Posterior vena cava (tissue), 2 donors: ENCODE results near the gene SLC22A4. TPM values are rescaled to one million over a fixed set of nuclear protein-coding genes. Genes with fewer than 3 reads are reported as not detected.

Experiments used
- DNase-seq: peaks from one replicate; pipeline ENCODE4 v3.0.0-alpha.2; 2020; ENCODE audit warnings: low spot score
- intact Hi-C, 2 donors: fragments of 100-400 bp; cut with DNase I; formaldehyde crosslinking; loops; one replicate each; pipeline versions ENCODE4 v1.14.1 to v1.14.2; 2022 to 2023
- total RNA-seq, 2 donors: library from RNA; stranded (reverse); fragmentation: NEBNext Ultra II Directional; extraction: Animal tissue kit (Norgen Biotek cat#: 25700); gene quantifications; one replicate each; pipeline ENCODE4 v1.2.1, GENCODE V29; 2021
- donor health status: DM: yes; HTN: yes; CAD: no.
- donor health status: DM: yes; HTN: yes; CAD: no.

The SLC22A4 gene
- total RNA-seq, 2 donors from 2014 or later = 2.5 to 3.1 TPM

DNA sequence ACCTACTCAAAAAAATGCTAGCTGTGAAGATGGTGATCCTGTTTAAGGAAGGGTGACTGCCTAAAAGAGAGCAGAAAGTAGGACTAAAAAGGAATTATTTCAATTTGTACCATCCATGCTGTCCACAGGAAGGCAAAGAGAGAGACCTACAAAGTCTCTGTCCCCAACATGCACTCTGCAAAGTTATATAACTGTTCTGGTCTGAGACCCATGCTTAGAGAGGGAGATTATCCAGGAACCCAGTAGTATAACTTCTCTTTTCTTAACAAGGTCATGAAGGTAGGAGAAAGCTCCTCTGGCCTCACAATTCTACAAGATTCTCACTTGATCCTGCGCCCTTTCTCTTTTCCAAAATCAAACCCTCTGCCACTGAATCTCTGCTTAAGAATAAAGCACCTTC, 25.8 kb downstream of the SLC22A4 start:
- DNase-seq = no peak
- intact Hi-C loops = loop anchor here in 1 of 2 donors (5.0 kb wide), 1 partner anchor 1782 kb away; no protein-coding TSS in a partner anchor

DNA sequence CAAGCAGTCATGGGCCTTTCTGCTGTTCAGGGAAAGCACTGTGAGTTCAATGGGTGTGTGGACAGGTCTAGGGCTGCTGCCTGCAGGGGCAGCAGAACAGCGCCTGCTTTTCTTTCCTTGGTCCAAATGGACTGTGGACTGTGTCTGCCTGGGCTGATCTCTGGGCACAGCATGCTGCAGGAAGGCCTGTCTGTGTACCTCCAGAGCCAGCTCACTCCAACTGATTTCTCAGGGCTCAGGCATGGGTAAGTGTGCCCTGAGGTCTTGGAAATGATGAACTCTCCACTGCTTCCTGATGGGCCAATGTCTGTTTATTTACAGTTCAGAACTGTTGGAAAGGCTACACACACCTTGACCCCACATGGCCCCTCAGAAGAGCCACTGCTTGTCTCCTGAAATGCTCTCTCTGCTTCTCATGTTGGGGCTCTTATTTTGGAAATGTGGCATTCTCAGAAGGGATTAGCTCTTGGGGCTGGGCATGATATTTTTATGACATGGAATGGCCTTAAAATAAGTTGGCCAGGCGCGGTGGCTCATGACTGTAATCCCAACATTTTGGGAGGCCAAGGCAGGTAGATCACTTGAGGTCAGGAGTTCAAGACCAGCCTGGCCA, 27.0 kb downstream of the SLC22A4 start:
- intact Hi-C loops = loop anchor here in 1 of 2 donors (5.0 kb wide), 1 partner anchor 1781 kb away; no protein-coding TSS in a partner anchor
- DNase-seq = no peak

DNA sequence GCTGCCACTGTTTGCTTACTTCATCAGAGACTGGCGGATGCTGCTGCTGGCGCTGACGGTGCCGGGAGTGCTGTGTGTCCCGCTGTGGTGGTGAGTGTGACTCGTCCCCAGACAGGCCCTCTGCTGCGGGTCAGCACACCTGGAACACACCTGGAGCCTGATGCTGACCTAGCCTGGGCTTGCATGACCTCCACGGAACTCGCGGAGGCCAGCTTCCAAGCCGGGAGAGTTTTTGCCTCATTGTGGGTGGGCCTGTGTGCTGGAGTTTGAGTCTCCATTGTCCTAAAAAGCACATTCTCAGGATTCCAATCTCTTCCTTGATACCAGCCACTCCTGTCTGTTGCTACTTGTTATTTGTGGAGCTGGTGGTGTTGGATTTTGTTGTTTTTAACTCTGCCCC, 28.1 kb downstream of the SLC22A4 start:
- intact Hi-C loops = loop anchor here in 1 of 2 donors (5.0 kb wide), 1 partner anchor 1780 kb away; no protein-coding TSS in a partner anchor
- no peak for DNase-seq

DNA sequence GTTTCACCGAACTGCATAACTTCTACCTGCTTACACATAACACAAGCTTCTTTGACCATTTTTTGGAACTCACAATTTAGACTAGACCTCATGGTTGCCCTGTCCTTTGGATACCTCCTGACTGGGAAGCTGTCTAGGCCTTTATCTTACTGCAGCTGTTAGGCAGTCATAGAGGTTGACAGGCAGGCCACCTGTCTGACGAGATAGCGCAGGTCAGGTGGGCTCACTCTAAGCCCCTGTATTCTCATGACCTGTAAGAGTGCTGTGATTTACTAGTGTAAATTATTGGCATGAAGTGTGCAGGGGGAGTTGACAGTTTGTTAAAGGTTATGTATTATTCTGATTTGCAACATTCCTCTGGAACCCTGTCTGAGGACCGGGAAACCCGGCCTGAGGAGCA, 29.0 kb downstream of the SLC22A4 start:
- no peak for DNase-seq
- intact Hi-C loops = loop anchor here in 1 of 2 donors (5.0 kb wide), 1 partner anchor 1779 kb away; no protein-coding TSS in a partner anchor

DNA sequence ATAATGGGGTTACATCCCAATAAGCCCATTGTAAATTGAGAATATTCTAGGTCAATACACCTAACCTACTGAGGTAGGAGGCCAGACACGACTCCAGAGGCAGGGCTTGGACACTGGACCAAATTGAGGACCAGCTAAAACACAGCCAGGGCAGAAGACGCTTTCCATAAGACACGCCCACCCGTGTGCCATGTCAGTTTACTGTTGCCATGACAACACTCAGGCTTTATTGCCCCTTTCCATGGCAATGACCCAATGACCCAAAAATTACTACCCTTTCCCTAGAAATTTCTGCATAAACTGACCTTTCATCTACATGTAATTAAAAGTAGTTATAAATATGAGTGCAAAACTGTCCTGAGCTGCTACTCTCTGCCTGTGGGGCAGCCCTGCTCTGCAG, 31.5 kb downstream of the SLC22A4 start:
- intact Hi-C loops = no loop called here
- no peak for DNase-seq

DNA sequence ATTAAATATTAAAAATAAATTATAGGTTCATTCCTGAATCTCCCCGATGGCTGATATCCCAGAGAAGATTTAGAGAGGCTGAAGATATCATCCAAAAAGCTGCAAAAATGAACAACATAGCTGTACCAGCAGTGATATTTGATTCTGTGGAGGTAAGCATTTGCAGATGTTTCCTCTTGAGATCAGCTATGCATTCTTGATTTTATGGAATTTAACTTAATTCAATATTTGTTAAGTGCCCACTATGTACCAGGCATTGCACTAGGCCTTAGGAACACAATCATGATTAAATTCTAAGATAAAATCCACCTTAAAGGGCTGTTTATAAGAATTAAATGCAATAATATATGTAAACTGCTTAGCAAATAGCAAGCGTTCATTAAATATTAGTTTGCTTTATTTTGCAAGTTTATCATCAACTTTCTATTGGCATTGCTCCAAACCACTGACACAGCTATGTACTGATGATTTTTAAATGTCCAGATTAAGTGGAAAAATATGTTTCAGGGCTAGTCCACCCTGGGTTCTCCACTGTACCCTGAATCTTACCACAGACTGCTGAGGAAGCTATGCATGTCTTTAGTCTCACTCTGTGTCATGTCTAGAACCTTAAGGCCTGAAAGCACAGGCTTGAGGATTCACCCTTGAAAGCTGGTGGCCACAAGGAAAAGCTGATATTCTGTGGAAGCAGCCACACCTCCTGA, 33.2 kb downstream of the SLC22A4 start:
- DNase-seq = no peak
- intact Hi-C loops = no loop called here

DNA sequence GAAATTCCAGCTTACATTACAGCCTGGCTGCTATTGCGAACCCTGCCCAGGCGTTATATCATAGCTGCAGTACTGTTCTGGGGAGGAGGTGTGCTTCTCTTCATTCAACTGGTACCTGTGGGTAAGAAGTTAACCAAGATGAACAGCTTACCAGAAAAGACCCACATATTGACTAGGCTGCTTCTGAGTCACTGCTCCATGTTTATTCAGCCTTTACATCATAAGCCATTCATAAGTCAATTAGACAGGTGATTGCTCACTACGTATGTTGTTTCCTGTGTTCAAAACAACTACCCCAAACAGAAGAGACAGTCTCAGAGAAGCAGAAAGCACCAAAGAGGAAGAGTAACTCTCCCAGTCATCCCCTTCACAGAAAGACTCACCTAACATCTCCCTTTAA, 40.6 kb downstream of the SLC22A4 start:
- no peak for DNase-seq
- intact Hi-C loops = no loop called here

DNA sequence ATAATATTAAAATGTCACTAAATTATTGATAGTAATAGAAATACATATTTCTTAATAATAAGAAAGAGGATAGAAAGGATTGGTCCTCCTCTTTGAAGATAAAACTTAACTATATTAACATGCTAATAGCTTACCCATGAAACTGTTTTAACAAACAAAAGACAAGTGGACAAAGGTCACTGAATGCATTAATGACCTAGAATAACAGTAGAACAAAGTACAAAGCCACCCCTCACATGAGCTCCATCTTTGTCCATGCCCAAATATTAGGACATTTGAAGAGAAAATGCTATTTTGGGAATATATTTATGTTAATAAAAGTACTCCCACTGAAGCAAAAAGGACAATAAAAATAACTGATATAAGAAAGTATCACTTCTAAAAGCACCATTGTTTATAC, 41.2 kb downstream of the SLC22A4 start:
- intact Hi-C loops = no loop called here
- DNase-seq = no peak

DNA sequence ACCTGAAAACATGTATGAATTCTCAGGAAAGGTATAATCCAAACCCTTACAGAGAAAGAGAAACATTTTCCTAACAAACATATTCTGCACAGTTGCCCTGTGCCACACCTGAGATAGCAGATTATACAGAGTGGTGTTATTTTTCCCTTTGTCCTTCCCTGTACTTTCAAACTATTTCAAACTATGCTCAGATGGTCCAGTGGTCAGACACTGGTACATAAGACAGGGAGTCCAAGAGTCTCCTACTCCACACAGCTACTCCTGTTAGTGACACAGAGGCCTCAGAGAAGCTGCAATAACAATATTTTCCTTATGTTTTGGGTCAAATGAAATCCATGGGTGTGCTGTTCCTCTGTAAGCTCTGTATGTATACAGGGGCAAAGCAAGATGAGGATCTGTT, 45.3 kb downstream of the SLC22A4 start:
- no peak for DNase-seq
- intact Hi-C loops = no loop called here

DNA sequence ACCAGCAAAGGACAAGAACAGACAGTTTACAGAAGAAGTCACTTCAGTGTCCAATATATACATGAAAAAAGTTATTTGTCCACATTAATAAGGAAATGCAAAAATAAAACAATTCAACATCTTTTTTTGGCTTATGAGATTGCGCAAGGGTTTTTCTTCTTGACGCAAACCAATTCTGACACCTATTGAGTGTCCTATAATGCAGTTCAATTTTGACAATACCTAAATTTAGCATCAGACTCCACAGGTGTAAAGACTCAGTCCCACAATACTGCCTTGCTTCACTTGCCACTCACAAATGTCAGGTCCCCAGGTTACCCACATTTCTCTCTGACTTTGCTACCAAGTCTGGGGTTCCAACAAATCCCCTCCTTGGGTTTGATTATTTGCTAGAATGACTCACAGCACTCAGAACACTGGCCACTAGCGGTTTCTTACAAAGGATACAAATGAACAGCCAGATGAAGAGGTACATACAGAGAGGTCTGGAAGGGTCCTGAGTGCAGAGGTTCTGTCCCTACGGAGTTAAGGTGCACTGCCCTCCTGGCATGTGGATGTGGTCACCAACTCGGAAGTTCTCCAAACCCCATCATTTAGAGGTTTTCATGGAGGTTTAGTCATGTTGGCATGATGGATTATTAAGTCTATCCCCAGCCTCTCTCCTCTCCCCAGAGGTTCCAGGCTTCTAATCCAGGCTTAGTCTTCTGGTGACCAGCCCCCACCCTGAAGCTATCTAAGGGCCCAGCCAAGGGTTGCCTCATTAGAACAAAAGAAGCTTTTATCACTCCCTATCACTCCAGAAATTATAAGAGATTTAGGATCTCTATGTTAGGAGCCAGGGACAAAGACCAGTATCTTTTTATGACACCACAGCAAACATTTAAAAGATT, 48.3 kb downstream of the SLC22A4 start:
- no peak for DNase-seq
- intact Hi-C loops = no loop called here

DNA sequence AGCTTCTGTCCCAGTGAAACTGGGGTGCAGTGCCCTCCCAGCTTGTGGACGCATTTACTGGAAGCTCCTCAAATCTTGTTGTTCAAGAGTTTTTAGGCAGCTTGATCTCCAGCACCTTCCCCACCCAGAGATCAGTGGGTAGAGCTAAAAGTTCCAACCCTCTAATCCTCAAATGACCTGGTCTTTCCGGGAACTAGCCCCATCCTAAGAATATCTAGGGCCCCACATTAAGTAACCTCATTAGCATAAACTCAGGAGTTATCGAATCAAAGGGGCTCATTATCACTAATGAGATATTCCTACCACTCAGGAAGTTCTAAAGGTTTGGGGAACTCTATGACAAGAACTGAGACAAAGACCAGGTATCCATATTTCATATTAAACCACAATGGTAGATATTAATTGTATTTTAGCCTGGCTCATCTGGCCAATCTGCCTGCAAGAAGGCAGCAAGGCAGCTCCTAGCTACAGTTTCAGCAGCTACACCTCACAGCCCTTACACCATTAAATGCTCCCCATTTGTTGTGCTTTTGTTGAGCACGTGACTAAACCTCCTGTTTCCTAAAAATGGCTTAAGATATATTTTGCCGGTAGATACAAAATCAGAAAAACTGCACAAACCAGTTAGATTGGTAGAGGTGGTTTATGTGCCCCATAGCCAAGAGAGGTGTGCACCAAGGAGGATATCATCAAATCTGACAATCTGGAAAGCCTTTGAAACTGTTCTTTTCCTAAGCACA, 50.8 kb downstream of the SLC22A4 start:
- intact Hi-C loops = no loop called here
- DNase-seq = no peak

DNA sequence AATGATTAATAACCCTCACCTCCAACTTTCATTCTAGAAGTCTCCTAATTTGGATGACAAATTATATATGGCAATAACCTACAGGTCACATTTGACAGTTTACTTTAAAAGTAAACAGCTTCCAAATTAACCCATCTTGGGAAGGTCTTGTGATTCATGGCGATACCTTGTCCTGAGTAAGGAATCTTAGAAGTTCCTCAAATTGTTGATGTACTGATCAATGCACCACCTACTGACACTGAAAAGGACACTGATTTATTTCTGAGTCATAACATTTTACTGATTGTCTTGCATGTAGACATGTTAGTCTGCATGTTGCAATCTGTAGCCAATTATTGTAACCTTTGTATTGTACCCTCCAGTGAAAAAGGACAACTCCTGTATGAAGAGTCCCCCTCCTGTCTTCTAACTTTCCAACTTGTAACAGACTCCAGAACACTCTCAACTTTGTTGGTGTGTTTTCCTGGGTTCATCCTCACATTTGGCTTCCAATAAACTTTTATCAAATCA, 59.3 kb downstream of the SLC22A4 start:
- DNase-seq = no peak
- intact Hi-C loops = no loop called here

DNA sequence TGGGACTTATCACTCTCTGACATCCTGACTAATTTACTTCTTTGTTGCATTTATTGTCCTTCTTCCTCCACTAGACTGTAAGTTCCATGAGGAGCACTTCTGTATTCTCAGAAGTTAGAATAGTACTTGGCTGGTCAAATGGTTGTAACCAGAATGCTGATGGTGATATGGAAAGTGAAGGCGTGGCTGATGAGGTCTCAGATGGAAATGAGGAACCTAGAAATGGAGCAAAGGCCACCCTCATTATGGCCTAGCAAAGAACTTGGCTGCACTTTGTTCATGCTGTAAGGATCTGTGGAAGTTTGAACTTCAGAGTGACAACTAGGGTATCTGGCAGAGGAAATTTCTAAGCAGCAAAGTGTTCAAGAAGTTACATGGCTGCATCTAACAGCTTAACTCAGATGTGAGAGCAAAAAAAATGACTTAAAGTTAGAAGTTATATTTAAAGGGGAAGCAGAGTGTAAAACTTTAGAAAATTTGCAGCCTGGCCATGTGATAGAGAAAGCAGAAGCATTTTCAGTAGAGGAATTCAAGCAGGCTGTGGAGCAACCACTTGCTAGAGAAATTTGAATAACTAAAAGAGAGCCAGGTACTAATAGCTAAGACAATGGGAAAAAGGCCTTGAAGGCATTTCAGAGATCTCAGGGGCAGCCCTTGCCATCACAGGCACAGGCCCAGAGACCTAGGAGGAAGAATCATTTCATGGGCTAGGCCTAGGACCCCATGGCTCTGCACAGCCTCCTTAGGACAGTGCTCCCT, 60.4 kb downstream of the SLC22A4 start:
- intact Hi-C loops = no loop called here
- no peak for DNase-seq

DNA sequence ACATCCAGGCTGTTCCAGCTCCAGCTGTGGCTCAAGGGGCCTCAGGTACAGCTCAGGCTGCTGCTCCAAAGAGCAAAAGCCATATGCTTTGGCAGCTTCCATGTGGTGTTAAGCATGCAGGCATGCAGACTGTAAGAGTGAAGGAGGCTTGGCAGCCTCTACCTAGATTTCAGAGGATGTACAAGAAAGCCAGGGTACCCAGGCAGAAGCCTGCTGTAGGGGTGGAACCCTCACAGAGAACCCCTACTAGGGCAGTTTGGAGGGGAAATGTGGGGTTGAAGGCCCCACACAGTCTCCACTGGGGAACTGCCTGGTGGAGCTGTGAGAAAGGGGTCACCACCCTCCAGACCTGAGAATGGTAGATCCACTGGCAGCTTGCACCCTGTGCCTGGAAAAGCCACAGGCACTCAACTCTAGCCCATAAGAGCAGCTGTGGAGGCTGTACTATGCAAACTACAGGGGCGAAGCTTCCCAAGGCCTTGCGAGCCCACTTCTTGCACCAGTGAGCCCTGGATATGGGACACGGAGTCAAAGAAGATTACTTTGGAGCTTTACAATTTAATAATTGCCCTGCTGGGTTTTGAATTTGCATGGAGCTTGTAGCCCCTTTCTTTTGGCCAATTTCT, 61.1 kb downstream of the SLC22A4 start:
- DNase-seq = no peak
- intact Hi-C loops = no loop called here

DNA sequence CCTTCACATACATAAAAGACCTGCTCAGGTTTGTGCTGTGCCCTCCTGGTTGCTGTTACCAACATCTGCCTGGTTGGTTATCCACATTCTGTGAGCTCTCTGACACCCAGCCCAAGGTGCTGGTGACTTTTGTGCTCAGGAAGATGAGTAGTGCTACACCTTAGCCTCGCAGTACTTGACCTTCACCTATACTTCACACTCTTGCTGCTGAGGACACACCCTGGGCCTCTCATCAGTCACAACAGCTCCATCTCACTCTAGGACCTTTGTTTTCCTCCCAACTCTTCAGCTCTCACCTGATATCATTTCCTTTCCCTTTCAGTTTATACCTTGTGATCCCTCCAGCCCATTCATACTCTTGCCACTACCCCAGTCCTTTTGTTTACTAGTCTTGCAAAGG, 64.6 kb downstream of the SLC22A4 start:
- intact Hi-C loops = no loop called here
- no peak for DNase-seq

DNA sequence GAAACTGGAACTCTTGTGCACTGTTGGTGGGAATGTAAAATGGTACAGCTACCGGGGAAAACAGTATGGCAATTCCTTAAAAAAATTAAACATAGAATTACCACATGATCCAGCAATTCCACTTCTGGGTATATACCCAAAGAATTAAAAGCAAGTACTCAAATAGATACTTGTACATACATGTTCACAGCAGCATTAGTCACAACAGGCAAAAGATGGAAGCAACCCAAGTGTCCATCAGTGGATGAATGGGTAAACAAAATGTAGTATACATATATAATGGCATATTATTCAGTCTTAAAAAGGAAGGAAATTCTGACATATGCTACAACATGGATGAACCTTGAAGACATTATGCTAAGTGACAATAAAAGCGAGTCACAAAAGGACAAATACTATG, 67.9 kb downstream of the SLC22A4 start:
- DNase-seq = no peak
- intact Hi-C loops = no loop called here

DNA sequence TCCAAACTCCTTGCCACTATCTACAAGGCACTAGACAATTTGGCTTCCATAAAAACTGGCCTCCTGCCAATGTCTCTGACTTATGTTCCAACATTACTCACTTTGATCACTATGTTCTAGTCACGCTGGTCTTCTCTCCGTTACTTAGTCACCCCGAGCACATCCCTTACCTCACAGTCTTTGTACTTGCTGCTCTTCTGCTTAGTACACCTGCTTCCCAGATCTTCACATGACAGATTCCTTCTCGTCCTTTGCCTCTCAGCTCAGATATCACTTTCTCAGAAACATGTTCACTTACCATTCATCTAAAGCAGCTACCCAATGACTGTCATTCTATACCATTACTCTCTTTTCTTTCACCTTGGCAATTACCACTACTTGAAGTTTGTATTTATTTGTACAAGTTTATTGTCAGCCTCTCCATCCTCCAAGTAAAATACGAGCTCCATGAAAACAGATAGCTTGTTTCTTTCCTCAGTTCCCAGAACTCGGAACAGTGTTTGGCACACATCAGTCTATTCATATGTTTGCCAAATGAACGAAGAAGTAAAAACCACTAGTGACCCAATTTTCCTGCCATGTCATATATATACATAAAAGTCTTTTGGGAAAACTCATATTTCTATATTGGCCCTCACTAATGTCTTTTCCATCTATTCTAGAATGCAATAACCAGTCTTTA, 69.4 kb downstream of the SLC22A4 start:
- intact Hi-C loops = no loop called here

DNA sequence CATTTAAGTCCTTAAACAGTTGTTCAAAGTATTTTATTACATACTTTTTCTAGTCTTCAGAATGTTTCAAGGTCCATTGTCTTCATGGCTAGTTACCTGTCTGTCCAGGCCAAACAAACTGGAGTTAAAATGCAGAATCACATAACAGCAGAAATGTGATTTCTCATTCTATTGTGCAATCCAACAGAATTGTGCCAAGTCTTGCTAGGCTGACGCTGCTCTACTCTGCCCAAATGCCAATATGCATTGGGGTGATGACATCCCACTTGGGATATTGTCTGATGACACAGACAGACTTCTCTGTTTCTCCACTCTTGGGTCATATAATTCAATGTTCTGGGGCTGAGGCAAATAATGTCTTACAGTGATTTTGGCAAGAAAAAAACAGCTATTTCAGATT, 70.1 kb downstream of the SLC22A4 start:
- no peak for DNase-seq
- intact Hi-C loops = no loop called here

More for the DNA sequence above, 69.4 kb downstream of the SLC22A4 start:
- no peak for DNase-seq
